ENCODE results near the gene KCNS1.
"Not testable (repeated sequence)": the region's sequence is repeated elsewhere in the genome, so short reads cannot be mapped to it uniquely, and the experiment has no call there.

KCNS1 gene

GRCh38 chr20:45073221-45073620 lies 27.7 kb downstream of the KCNS1 start:
- FAIRE-seq, result no peak

GRCh38 chr20:45072066-45072465 lies 28.9 kb downstream of the KCNS1 start:
- no peak for FAIRE-seq

- FAIRE-seq, result no peak
These were observed 29.8 kb downstream of the KCNS1 start for GRCh38 chr20:45070932-45071632.

DNA sequence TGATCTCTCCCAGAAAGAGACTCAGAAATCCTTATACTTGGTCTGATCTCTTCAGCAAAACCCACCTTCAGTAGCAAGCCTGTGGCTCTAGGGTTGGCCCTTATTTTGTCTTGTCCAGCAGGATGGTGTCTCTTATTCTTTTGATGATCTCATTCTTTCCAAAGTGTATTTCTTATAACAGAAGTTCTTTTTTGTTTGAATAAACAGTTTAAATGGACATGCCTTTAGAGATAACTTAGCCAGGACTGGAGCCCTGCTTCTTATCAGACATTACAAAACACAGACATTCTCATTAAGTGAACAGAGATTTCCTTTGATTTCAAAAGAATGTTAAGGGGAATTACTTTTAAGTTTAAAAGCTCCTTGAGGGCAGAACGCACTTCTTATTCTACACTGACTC lies 31.7 kb downstream of the KCNS1 start:
- no peak for FAIRE-seq

DNA sequence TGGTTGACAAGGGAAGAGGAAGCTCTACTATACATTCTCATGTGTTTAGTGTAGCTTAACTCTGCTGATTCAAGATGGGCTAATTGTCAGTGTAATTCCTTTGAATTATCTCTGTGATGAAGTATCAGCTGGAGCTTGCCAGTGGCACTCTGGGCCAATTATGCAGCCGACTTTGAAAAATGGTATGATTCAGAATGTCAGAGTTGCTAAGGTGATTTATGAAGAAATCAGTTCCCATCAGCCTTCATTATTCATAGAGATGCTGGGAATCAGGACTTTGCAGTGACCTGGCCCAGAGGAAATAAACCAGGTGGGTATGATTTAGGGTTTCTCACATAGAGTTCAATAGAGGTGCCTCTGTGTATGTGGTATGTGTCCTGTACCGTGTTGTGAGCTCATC lies 33.4 kb downstream of the KCNS1 start:
- FAIRE-seq, result no peak

GRCh38 chr20:45067087-45067486 lies 33.8 kb downstream of the KCNS1 start:
- no peak for FAIRE-seq

- FAIRE-seq, result no peak
These were observed 34.6 kb downstream of the KCNS1 start for GRCh38 chr20:45066372-45066771.

GRCh38 chr20:45064812-45065211 lies 36.1 kb downstream of the KCNS1 start:
- FAIRE-seq, result no peak

GRCh38 chr20:45063107-45063506 lies 37.8 kb downstream of the KCNS1 start:
- not testable (repeated sequence) for FAIRE-seq

GRCh38 chr20:45061244-45061643 lies 39.7 kb downstream of the KCNS1 start:
- FAIRE-seq, result no peak

GRCh38 chr20:45060294-45060693 lies 40.6 kb downstream of the KCNS1 start:
- no peak for FAIRE-seq

GRCh38 chr20:45059022-45059728 lies 41.8 kb downstream of the KCNS1 start:
- FAIRE-seq, result no peak

DNA sequence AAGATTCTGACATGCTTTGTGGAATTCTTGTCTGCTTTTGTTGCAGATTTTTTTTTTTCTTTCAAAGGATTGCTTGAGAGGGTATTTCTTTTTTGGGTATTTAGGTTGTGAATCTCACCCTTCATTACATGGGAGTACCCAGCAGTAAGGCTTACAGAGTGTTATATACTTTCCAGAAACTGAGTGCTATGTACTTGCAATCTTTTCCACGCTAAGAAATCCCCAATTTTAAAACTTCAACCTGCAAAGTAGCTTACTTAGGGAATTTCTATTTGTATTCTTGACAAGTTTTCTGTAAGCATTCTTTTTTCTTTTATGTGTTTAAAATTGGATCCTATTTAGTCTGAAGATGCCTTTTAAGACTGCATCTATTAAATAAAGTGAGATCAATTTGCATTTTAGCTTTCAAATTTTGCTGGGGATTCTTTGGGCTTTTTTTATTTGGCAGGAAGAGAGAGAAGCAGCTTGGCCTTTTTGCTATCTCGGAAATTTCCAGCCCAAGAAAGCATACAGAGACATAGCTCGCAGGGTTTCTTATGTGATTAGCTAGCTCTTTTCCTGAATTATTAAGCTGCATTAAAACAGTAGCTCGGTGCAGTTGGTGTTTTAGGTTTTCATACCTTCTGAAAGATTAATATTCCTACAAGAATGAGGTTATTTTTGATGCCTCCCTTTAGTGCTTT lies 42.6 kb downstream of the KCNS1 start:
- FAIRE-seq, result no peak

DNA sequence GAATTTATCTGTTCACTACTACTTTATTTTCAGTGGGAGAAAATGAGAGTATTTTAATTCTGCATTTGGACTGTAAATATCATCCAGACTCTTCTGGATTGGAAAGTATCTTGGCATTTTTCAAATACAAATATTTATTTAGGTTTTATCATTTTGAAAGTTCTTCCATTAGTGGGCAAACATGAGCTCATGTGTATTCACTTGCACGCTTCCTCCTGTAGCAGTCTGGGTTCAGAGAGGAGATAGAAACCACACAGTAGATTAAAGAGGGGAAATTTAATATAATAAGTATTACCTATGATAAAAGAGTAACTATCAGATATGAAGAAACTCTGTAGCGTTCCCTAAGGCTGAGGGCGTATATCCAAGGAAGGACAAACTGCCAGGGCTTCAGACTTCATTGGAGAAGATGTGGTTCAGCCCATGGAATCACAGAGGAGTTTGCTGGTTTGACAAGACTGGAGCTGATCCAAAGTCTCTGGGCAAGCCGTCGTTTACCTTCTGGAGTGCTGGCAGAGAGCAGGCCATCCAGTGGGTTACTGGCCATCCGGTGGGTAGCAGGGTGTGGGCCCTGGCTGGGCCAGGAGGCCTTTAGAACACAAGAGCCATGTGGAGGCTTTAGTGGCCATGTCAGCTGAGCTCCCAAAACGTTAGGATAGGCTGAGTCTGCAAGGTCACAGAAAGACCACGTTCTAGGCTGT lies 44.3 kb downstream of the KCNS1 start:
- no peak for FAIRE-seq

DNA sequence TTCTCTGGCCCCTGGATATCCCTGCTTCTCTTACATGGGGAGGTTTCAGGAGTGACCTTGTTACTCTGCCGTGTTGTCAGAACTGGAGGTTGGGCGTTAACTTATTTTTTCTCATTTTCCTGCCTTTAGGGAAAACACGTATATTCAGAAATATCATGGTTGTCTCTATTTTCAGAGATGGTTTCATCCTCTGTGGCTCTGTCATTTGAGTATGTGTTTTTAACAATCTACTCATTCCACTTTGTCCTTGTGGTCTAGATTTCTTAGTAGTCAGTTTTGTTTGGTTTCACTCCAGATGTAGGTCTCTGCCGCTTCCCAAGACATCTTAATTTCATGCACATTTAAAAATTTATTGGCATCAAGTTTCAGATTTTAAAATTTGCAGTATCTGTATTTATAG lies 45.9 kb downstream of the KCNS1 start:
- no peak for FAIRE-seq

DNA sequence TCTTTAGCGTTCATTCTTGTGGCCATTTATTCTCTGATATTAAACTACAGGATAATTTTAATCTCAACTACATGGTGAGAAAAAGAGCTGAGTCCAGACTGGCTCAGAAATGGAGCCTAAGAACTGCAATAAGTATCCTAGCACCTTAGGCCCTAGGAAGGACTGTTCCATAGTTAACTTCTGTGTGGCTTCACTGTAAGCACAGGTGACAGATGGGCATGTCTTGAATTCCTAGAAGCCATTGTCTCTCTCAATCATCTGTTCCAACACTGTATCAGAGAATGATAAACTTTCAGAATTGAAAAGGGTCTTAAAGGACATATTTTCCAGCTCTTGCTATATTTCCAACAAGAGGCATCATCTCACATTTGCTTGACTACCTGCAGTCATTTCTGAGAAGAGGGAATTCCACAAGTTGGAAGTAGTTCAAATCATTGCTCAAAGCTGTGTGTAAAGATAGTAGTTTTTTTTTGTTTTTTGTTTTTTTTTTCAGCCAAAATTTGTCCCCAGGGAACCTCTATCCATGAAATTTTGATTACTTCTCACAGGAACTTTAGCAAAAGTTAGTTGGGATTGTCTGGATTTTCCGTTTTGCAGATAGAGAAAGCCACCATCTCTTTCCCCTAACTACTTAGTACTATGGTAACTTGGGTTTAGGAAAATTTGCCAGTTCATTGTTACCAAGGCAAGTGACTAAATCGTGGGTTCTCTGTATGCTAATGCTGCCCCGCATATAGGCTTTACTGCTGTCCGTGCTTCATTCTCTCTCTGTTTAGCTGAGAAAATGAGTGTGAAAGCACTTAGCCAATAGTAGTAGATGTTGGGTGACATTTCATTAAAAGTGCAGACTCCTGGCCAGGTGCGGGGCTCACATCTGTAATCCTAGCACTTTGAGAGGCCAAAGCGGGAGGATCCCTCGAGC lies 47.2 kb downstream of the KCNS1 start:
- no peak for FAIRE-seq

DNA sequence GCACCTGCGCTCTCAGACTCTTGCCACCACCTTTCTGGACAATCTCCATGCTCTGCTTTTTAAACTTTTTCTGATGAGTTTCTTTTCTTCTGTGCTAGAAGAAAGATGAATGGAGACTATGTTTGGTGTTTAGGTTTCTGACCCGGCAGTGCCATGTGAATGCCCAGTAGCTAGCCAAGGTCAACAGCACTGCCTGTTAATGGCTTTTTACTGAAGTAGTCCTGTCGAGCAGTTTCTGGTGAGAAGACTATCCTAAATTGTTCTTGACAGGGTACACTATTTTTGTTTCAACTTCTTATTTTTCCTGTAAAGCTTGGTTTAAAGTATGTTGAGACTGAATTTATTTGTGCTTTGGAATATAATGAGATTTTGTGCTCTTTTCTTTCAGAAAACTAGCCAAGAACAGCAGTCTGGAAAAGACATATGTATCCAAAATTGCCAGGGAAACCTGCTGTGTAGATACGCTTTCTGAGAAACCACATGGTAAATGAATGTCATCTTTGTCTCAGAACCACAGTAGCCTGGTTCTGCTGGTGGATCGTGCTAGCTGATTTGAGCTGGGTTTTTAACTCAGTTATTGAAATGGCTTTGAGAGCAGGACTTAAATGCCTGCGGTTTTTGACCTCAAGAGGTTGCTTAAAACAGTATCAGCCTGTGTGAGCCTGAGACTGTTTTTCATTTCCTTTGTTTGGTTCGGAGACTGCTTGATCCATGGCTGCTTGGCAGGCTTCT lies 48.1 kb downstream of the KCNS1 start:
- FAIRE-seq, result no peak

DNA sequence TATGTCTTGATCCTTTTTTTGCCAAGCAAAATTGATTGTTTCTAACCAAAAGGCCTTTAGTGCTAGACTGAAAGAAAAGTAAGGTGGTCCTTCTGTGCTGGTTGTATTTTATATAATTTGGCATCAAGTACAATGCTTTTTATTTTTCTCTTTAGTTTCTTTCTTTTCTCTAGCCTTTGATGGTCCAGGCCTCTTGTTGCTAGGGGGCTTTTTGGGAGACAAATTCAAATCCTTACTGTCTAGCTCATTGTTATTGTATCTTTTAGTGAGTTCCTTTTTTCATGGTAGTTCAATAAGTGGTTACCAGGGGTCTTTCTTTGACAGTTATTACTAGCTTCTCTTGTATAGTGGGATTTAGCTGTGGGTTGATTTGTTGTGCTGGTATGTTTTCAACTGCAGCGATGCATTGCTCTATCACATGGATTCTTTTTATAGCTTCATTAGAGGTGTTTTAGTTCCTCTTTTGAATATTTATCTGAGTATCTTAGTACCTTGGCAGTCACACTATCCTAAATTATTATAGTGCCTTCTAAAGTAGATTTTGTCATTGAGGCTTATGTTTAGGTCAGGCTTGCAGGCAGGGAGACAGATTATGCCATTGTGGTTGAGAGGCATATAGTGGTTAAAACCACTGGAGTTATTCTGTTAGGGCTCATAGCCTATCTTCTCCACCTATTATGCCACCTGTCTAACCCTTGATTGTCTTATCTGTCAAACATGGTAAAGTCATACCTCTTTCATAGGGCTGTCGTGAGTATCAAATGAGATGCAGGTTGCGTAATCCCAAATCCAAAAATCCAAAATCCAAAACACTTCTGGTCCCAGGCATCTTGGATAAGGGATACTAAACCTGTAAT lies 49.5 kb downstream of the KCNS1 start:
- FAIRE-seq, result no peak

DNA sequence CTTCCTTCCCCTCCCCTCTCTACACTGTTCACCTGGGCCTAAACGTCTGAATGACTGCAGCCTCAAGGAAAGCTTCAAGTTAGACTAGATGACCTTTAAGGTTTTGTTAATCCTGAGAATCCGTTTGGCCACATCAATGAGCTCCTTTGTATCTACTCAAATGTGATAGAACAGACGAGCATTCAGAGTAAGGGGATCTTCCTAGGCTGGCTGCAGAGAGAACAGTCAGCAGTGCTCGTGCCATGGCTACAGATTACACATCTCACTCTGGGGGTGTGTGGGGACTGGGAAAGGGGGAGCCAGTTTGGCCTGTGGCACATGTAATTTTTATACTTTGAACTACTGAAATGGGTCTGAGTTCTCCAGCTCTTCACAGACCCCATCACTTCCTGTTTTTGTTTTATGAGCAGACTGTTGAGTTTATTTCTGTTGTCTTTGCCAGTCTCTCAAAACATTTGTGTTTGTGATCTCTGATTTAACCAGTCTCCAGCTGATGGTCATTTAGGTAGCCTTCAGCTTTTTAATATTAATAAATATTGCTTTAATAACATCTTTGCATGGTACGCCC lies 50.9 kb downstream of the KCNS1 start:
- FAIRE-seq, result no peak

DNA sequence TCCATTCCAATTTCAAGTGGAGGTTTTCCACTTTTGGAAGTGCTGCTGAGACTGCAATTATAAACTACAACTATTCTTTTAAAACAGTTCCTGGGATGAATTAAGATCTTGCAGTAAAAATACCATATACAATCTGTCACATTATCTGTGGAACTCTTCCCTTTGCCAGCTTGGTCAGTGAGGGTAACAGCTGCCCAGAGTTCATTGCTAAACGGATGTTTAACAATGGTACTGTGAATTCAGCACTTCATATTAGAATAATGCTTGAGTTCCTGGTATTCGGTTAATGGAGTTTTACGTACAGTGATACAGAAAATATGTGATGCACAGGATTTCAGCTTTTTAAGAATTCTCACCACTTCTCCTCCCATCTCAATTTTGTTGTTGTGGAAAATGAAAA lies 51.5 kb downstream of the KCNS1 start:
- FAIRE-seq, result no peak

All from A204.1 (cell line).